ENCODE measurements around the gene PDCD10. TPM values are rescaled to one million over a fixed set of nuclear protein-coding genes. Genes with fewer than 3 reads are reported as not detected.

The PDCD10 gene
- total and polyA plus RNA-seq, 9 donors, result 27.0 to 51.7 (median 35.1) TPM

DNA sequence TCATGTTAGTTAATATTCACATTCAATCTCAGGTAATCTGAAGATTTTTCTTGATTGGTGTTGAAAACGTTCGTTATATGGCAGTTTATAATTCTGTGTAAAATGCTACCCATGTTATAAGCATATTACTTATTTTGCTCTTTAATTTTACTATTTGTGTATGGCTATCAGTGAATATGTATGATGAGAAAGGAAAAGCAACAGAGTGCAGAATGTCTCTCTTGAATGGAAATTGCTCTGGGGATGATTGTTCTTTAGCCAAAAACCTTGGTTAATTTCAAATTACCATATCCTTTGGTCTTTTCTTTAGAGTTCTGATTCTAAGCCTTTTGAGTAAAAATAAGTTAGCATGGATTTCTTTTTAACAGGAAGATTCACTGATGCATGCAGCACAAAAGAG, 3.3 kb upstream of the PDCD10 start:
- TF ChIP-seq POLR2A (IDR thresholded peaks at IDR 0.05) (no peak), EP300 (IDR thresholded peaks at IDR 0.05) (no peak)
- TF ChIP-seq, protein P1, sequence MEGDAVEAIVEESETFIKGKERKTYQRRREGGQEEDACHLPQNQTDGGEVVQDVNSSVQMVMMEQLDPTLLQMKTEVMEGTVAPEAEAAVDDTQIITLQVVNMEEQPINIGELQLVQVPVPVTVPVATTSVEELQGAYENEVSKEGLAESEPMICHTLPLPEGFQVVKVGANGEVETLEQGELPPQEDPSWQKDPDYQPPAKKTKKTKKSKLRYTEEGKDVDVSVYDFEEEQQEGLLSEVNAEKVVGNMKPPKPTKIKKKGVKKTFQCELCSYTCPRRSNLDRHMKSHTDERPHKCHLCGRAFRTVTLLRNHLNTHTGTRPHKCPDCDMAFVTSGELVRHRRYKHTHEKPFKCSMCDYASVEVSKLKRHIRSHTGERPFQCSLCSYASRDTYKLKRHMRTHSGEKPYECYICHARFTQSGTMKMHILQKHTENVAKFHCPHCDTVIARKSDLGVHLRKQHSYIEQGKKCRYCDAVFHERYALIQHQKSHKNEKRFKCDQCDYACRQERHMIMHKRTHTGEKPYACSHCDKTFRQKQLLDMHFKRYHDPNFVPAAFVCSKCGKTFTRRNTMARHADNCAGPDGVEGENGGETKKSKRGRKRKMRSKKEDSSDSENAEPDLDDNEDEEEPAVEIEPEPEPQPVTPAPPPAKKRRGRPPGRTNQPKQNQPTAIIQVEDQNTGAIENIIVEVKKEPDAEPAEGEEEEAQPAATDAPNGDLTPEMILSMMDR (IDR thresholded peaks at IDR 0.05), result no peak
- Histone ChIP-seq H3K9me3 (no peaks in the 10 kb centered on the region), H3K27me3 (no peaks in the 10 kb centered on the region), H3K36me3 (no peaks in the 10 kb centered on the region), H3K4me1 (ENCODE audit: insufficient read depth) (peaks cover 1% of the 10 kb centered on the region), H3K4me3 (no peak overlapping the region), H3K27ac (no peak overlapping the region)
- intact Hi-C loops (cut with DNase I), result no loop called here
- DNase-seq, result no peak
- WGBS, 3 donors, result 82 to 87% (median 84%) methylated on average over 2 of the region's 2 CpGs

DNA sequence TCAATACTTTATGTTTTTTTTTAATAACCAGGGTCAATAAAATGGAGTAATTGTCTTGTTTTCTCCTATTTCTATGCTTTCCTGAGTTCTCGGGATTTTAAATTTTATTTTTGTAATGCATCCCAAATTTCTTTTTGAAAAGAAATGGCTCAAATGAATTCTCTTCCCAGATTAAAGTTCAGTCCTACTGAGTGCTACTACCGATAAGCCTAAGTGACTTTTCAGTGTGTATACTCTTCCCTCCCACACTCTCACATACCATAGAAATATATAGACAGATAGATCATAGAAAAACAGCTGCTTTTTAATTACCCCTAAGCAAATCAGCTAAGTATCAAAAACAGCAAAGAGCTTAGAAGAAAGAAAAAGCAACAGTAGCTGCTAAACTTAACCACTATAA, 2.3 kb upstream of the PDCD10 start:
- H3K27ac ChIP-seq, result no peak overlapping the region
- intact Hi-C loops (cut with DNase I), result no loop called here
- DNase-seq, result no peak
- TF ChIP-seq EP300 (IDR thresholded peaks at IDR 0.05) (no peak), POLR2A (IDR thresholded peaks at IDR 0.05) (no peak)
- TF ChIP-seq, protein P1 (IDR thresholded peaks at IDR 0.05), result no peak
- no peaks in the 10 kb centered on the region for H3K36me3 ChIP-seq
- H3K27me3 ChIP-seq, result no peaks in the 10 kb centered on the region
- no peak overlapping the region for H3K4me3 ChIP-seq
- H3K4me1 ChIP-seq (ENCODE audit: insufficient read depth), result peaks cover 1% of the 10 kb centered on the region
- H3K9me3 ChIP-seq, result no peaks in the 10 kb centered on the region
- whole genome bisulfite sequencing, 3 donors, result 71 to 82% (median 76%) methylated on average over 2 of the region's 2 CpGs

DNA sequence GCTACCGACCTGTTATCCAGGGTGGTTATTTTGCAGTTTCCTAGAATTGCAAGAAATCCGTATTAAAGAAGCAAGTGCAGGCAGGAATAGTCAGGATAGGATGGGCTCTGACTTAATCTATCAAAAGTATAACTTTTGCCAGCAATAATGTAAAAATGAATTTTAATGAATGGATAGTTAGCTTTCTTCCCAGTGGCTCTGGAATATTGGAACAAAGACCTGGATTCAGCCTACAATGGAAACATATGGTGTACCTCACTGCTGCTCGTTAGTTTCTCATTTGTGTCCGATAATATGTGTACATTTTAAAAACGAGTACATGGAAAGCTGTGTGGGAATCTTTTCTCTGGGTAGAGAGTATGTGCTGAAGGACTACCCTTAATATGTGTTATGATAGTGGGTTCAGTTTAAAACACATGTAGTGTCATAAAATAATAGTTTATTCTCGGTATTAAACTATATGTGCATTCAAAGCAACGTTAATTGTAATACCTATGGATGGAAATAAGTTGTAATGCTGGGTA, 1.6 kb upstream of the PDCD10 start:
- no peak overlapping the region for H3K27ac ChIP-seq

DNA sequence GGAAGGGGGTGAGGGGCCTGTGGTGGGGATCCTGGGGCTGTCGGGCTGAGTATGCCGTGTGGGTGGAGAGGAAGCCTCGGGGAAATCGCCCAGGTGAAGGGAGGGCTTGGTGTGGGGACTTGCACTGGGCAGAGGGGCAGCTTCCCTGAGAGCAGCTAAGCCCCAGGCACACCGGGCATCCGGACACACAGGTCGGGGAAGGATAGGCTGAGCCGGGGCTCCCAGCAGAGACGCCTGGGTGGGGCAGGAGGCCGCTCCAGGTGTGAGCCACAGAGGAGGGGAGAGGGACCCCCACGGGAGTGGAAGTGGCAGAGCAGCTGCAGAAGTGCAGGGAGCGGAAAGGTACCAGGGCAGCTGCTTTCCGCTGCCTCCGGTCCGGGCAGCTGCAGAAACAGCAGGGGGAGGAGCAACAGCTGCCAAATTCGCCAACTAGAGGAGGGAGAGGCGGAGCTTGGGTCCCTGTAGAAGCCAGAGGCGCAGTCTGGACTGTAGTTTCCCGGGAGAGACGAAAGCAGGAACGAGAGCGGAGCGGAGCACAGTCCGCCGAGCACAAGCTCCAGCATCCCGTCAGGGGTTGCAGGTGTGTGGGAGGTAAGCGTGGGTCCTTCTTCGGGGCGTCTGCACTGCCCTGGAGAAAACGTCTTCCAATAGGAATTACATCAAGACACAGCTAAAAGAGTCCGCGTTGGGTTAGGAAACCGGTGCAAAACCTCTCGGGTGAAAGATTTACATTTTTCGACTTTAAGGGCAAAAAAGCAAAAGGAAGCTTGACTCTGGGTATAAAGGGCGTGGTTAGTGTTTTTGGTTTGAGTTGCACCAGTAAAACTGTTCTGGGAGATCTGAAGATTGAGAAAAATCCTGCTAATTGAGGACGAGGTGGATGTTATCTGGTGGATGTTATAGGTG, 794 bp upstream of the PDCD10 start, which contains the start of gene SERPINI1:
TSS of gene SERPINI1 (plus strand) at position 489 of the 906 bp plus-strand sequence. CDS start 53,408 bp downstream, outside the sequence.
- 0 to 1% (median 1%) methylated on average over 37 of the region's 37 CpGs for WGBS, 3 donors

More for the DNA sequence above, 1.6 kb upstream of the PDCD10 start:
- H3K4me3 ChIP-seq, result peak overlapping the region; percentile 77
- intact Hi-C loops (cut with DNase I), result no loop called here
- no peaks in the 10 kb centered on the region for H3K27me3 ChIP-seq
- no peaks in the 10 kb centered on the region for H3K36me3 ChIP-seq
- no peaks in the 10 kb centered on the region for H3K9me3 ChIP-seq
- no peak for DNase-seq
- WGBS, 3 donors, result 24 to 28% (median 25%) methylated on average over 7 of the region's 7 CpGs
- H3K4me1 ChIP-seq (ENCODE audit: insufficient read depth), result peaks cover 1% of the 10 kb centered on the region
- TF ChIP-seq, protein P1 (IDR thresholded peaks at IDR 0.05), result no peak
- TF ChIP-seq POLR2A (IDR thresholded peaks at IDR 0.05) (no peak), EP300 (IDR thresholded peaks at IDR 0.05) (no peak)

More for the DNA sequence above, 794 bp upstream of the PDCD10 start, which contains the start of gene SERPINI1:
- Histone ChIP-seq H3K27ac (peak within 1 kb of the TSS; percentile 57 to 84), H3K9me3 (no peaks in the 10 kb centered on the region), H3K4me3 (peak within 1 kb of the TSS; percentile 77), H3K36me3 (no peaks in the 10 kb centered on the region), H3K27me3 (no peaks in the 10 kb centered on the region), H3K4me1 (ENCODE audit: insufficient read depth) (peaks cover 1% of the 10 kb centered on the region)
- DNase-seq, result peak; percentile 83 to 87 (median 83)
- intact Hi-C loops (cut with DNase I), result no loop called here
- TF ChIP-seq POLR2A (IDR thresholded peaks at IDR 0.05), result peak; percentile 28
- TF ChIP-seq EP300 (IDR thresholded peaks at IDR 0.05), result no peak
- TF ChIP-seq, protein P1 (IDR thresholded peaks at IDR 0.05), result no peak

Data from ovary (tissue), 9 donors.